Measurements from ENCODE around the gene LGALS9. TPM values are rescaled to one million over a fixed set of nuclear protein-coding genes. Genes with fewer than 3 reads are reported as not detected.
A peak's percentile ranks its signal among the peaks of the same experiment; 100 is the strongest.

LGALS9 gene
- total and polyA plus RNA-seq, 9 of the 15 experiments (the other 6 are each of a cell fraction or from before 2014, with no cell fraction given), result 0.45 to 6.9 (median 2.8) TPM

GRCh38 chr17:27602721-27603420 lies 28.1 kb upstream of the LGALS9 start:
- ATAC-seq (peak; percentile 83), FAIRE-seq (peak; percentile 97), DNase-seq (ENCODE audit: extremely low read depth in 1 of 4, low spot score in 3 of 4) (peak; percentile 88 to 93 (median 90))
- Histone ChIP-seq H3K79me2 (ENCODE audit: control insufficient read depth, insufficient read depth, low read length) (no peaks in the 10 kb centered on the region; the same call in 2 of the 3 replicates), H3K9ac (ENCODE audit: insufficient read depth in 1 of 2, low read depth in 2 of 2, low read length in 2 of 2) (peak overlapping the region; percentile 72 to 85), H3K27ac (ENCODE audit: extremely low read depth, low read depth, low read length) (peak overlapping the region; percentile 92), H3K9me1 (ENCODE audit: control insufficient read depth, insufficient read depth, low read length) (no peaks in the 10 kb centered on the region), H3K36me3 (ENCODE audit: control insufficient read depth, insufficient read depth, low read length) (peaks cover 74% of the 10 kb centered on the region), H3K4me3 (no peak overlapping the region), H3K9me3 (replicated peaks; ENCODE audit: control insufficient read depth, insufficient read depth, low read depth, low read length) (no peaks in the 10 kb centered on the region), H3K4me1 (replicated peaks in 1 of 2; ENCODE audit: control insufficient read depth in 2 of 2, insufficient read depth in 2 of 2, low read length in 2 of 2) (peaks cover 38 to 43% of the 10 kb centered on the region in 2 experiments), H2AFZ (ENCODE audit: low read depth, low read length) (peak overlapping the region; percentile 73), H4K20me1 (replicated peaks; ENCODE audit: control insufficient read depth, insufficient read depth, low read length) (no peaks in the 10 kb centered on the region), H3K27me3 (ENCODE audit: control insufficient read depth in 2 of 2, insufficient read depth in 2 of 2, low read length in 2 of 2) (no peaks in the 10 kb centered on the region), H3K4me2 (ENCODE audit: insufficient read depth, low read length) (peak overlapping the region; percentile 71)
- POLR2A ChIA-PET, result interaction anchor here (0.7 to 1.7 kb wide), 5 partner anchors 11 to 308 kb away, joined by 3 to 7 read pairs (median 4); no protein-coding TSS in a partner anchor
- BruUV-seq (replicated peaks), result no TSS peak
- CTCF ChIA-PET (ENCODE audit: low intra/inter-chr PET ratio), result interaction anchor here (0.8 to 5.1 kb wide), 8 partner anchors 48 to 632 kb away, joined by 4 to 60 read pairs (median 11); no protein-coding TSS in a partner anchor
- intact Hi-C loops (cut with micrococcal nuclease), result loop anchor here (1.0 to 2.0 kb wide), 4 partner anchors 48 to 250 kb away; no protein-coding TSS in a partner anchor
- in situ Hi-C loops (cut with MboI), result loop anchor here (10.0 kb wide), 1 partner anchor 358 kb away; no protein-coding TSS in a partner anchor
- under 1% methylated on average over 13 of the region's 15 CpGs for WGBS (ENCODE audit: insufficient coverage, low coverage, missing lambda C conversion rate)
- TF ChIP-seq ZNF24 (IDR thresholded peaks at IDR 0.05) (peak; percentile 45), DPF2 (IDR thresholded peaks at IDR 0.05) (peak; percentile 99), ARID3B (CRISPR knock-in tag; IDR thresholded peaks at IDR 0.05; ENCODE audit: borderline replicate concordance) (no peak), MITF (IDR thresholded peaks at IDR 0.05) (no peak; the same call in 1 of the 2 replicates), MYNN (IDR thresholded peaks at IDR 0.05) (peak; percentile 80), MYNN (CRISPR knock-in tag; IDR thresholded peaks at IDR 0.05) (no peak), RFX5 (IDR thresholded peaks at IDR 0.05; ENCODE audit: low read depth, low read length) (no peak), CHAMP1 (IDR thresholded peaks at IDR 0.05) (peak; percentile 37; the same call in 1 of the 2 replicates), USF2 (CRISPR knock-in tag; IDR thresholded peaks at IDR 0.05) (no peak), ETV5 (CRISPR knock-in tag; IDR thresholded peaks at IDR 0.05; ENCODE audit: low read depth) (peak; percentile 86), NR1H2 (CRISPR knock-in tag; IDR thresholded peaks at IDR 0.05) (no peak), CLOCK (CRISPR knock-in tag; IDR thresholded peaks at IDR 0.05; ENCODE audit: borderline replicate concordance) (0 out of 2 replicates have a peak, but pooled peaks have one; percentile 18)
